Activated T-cell treated with anti-CD3 and anti-CD28 coated beads, Interleukin-2, amount 50 U/mL, for 4 hours (primary cell): ENCODE results near the gene SLC23A2. TPM values are rescaled to one million over a fixed set of nuclear protein-coding genes. Genes with fewer than 3 reads are reported as not detected.
A peak's percentile ranks its signal among the peaks of the same experiment; 100 is the strongest.

ENCODE experiments used
- ATAC-seq, 2 donors: fragments of 200-7000 bp; cut with Tn5 transposase; one replicate each; pipeline ENCODE4 v1.10.0; 2021
- DNase-seq: peaks from one replicate; pipeline ENCODE4 v3.0.0-alpha.2; 2020
- H3K27me3 Mint-ChIP-seq: one replicate; pipeline ENCODE4 v1.8.0; 2021; ENCODE audit warnings: low read depth, mixed read lengths
- H3K36me3 Mint-ChIP-seq: one replicate; pipeline ENCODE4 v1.8.0; 2022; ENCODE audit warnings: mixed read lengths; ENCODE audit not compliant: insufficient read depth
- H3K4me1 Mint-ChIP-seq: one replicate; pipeline ENCODE4 v1.8.0; 2021; ENCODE audit warnings: low read depth, mixed read lengths
- H3K4me3 Mint-ChIP-seq: one replicate; pipeline ENCODE4 v1.8.0; 2021; ENCODE audit warnings: mild to moderate bottlenecking, moderate library complexity, mixed read lengths
- H3K9me3 Mint-ChIP-seq: one replicate; pipeline ENCODE4 v1.8.0; 2021; ENCODE audit warnings: mixed read lengths
- total RNA-seq, 3 donors: library from RNA; stranded (reverse); gene quantifications; one replicate each; pipeline ENCODE4 v1.2.1, GENCODE V29; 2021

Gene SLC23A2
- total RNA-seq, 3 donors from 2014 or later: 19.6 to 25.9 (median 20.4) TPM

DNA sequence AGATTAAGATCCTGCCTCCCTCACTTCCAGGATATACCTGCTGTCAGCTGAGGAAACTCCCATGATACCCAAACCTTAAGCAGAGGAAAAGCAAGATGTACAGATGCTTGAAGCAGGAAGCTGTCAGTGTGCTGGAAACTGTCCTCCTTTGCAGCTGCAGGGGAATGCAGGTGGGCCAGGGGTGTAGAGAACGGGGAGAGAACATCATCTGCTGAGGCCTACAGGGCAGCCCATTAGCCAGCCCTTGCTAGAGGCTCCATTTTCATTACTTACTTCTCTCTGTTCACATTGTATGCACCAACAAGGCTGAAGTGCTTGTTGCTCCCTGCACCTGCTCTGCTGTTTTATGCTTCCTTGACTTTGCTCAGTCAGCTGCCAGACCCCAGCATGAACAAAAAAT is 160.5 kb downstream of the SLC23A2 start:
- H3K4me1 Mint-ChIP-seq: peaks cover 5% of the 10 kb centered on the region
- H3K9me3 Mint-ChIP-seq: peaks cover 3% of the 10 kb centered on the region
- H3K4me3 Mint-ChIP-seq: no peak overlapping the region
- no peaks in the 10 kb centered on the region for H3K27me3 Mint-ChIP-seq
- no peak for ATAC-seq
- no peak for DNase-seq
- H3K36me3 Mint-ChIP-seq: no peaks in the 10 kb centered on the region

GRCh38 chr20:4838526-4838925 is 162.8 kb downstream of the SLC23A2 start:
- Mint-ChIP-seq H3K27me3 (no peaks in the 10 kb centered on the region), H3K4me3 (no peak overlapping the region), H3K9me3 (peaks cover 3% of the 10 kb centered on the region), H3K4me1 (no peaks in the 10 kb centered on the region), H3K36me3 (no peaks in the 10 kb centered on the region)
- no peak for ATAC-seq
- no peak for DNase-seq

DNA sequence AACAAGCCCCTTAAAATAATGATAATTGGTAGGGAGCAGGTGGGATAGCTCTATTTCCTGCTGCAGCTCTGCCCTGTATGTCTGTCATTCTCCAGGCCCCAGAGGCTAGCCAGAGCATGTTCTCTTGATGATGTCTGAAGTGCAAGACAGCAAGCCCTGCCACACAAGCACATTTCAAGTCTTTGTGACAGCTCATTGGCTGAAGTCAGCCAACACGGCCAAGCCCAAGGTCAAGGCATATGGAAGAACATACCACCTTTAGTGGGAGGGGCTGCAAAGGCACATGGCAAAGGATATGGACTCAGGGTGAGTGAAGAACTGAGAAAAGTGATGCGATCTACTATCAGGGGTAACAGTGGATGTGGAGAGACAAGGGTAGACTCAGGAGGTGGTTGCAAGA is 163.6 kb downstream of the SLC23A2 start:
- ATAC-seq (no peak), DNase-seq (no peak)
- H3K9me3 Mint-ChIP-seq: peaks cover 3% of the 10 kb centered on the region
- H3K36me3 Mint-ChIP-seq: no peaks in the 10 kb centered on the region
- no peak overlapping the region for H3K4me3 Mint-ChIP-seq
- no peaks in the 10 kb centered on the region for H3K4me1 Mint-ChIP-seq
- H3K27me3 Mint-ChIP-seq: no peaks in the 10 kb centered on the region

- DNase-seq (no peak), ATAC-seq (no peak)
- H3K4me1 Mint-ChIP-seq: no peaks in the 10 kb centered on the region
- H3K27me3 Mint-ChIP-seq: no peaks in the 10 kb centered on the region
- H3K4me3 Mint-ChIP-seq: no peak overlapping the region
- H3K36me3 Mint-ChIP-seq: no peaks in the 10 kb centered on the region
- peaks cover 3% of the 10 kb centered on the region for H3K9me3 Mint-ChIP-seq
These were observed 164.4 kb downstream of the SLC23A2 start for GRCh38 chr20:4836935-4837334.

DNA sequence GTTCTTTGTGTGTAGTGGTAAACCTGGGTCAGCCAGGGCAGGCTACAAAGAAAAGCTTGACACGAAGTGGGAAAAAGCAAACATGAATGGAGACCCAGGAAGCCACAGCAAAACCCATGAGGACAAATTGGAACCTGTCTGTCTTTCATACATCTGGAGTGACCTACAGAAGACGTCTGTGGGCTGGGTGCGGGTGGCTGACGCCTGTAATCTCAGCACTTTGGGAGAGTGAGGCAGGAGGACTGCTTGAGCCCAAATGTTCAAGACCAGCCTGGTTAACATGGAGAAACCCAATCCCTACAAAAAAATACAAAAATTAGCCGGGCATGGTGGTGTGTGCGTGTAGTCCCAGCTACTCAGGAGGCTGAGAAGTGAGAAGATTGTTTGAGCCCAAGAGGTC is 164.8 kb downstream of the SLC23A2 start:
- Mint-ChIP-seq H3K4me1 (no peaks in the 10 kb centered on the region), H3K9me3 (peaks cover 3% of the 10 kb centered on the region), H3K27me3 (no peaks in the 10 kb centered on the region), H3K4me3 (no peak overlapping the region), H3K36me3 (no peaks in the 10 kb centered on the region)
- ATAC-seq (no peak), DNase-seq (no peak)

DNA sequence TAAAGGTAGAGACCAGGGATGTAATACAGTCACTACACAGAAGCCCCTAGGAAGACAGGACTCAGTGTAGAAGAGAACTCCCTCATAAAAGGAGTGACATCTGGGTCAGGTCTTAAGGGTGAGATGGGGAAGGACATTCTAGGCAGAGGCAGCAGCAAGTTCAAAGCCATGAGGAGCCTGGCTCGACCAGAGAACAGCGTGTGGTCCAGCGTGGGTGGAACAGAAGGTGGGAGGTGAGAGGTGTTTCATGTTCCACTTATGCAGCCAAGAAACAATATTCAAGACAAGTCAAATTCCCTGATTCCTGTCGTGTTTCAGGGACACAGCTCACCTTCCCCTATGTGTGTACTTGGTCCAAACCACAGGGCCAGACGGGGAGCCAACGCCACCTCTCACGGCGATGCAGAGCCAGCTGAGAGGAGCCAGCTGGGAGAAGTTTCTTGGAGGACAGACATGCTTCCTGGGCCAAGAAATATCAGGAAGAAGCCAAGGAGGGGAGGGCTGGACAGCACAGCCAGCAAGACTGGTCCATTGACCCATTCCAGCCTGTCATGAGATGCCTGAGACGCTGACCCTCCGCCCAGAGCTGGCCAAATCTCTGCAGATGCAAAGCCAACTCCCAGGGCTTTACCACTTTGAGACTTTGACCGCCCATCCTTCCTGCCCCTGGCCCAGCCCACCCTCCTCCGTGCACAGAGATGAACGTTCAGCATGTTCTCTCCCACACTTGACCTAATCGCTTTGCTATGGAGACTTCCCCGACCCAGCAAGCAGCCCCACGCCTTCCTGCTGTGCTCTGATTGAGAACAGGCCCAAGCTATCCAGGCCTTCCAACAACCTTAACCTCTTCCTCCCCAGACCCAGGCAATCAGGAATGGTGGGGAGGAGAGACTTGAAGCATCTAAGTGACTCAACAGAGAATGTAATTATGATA is 165.8 kb downstream of the SLC23A2 start:
- Mint-ChIP-seq H3K36me3 (no peaks in the 10 kb centered on the region), H3K4me1 (no peaks in the 10 kb centered on the region), H3K9me3 (peaks cover 3% of the 10 kb centered on the region), H3K27me3 (no peaks in the 10 kb centered on the region), H3K4me3 (no peak overlapping the region)
- ATAC-seq (no peak), DNase-seq (no peak)

GRCh38 chr20:4833074-4833728 is 168.1 kb downstream of the SLC23A2 start:
- Mint-ChIP-seq H3K27me3 (no peaks in the 10 kb centered on the region), H3K9me3 (no peaks in the 10 kb centered on the region), H3K36me3 (no peaks in the 10 kb centered on the region), H3K4me3 (no peak overlapping the region), H3K4me1 (no peaks in the 10 kb centered on the region)
- ATAC-seq (no peak), DNase-seq (no peak)

DNA sequence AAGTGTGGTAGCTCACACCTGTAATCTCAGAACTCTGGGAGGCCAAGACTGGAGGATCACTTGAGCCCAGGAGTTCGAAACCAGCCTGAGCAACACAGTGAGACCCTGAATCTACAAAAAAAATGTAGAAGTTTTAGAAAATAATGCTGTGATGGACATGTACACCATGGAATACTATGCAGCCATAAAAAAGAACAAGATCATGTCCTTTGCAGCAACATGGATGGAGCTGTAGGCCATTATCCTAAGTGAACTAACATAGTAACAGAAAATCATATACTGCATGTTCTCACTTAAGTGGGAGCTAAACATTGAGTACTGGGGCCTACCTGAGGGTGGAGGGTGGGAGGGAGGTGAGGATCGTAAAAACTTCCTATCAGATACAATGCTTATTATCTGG is 168.8 kb downstream of the SLC23A2 start:
- Mint-ChIP-seq H3K4me3 (no peak overlapping the region), H3K4me1 (no peaks in the 10 kb centered on the region), H3K9me3 (no peaks in the 10 kb centered on the region), H3K27me3 (no peaks in the 10 kb centered on the region), H3K36me3 (no peaks in the 10 kb centered on the region)
- ATAC-seq (no peak), DNase-seq (no peak)

DNA sequence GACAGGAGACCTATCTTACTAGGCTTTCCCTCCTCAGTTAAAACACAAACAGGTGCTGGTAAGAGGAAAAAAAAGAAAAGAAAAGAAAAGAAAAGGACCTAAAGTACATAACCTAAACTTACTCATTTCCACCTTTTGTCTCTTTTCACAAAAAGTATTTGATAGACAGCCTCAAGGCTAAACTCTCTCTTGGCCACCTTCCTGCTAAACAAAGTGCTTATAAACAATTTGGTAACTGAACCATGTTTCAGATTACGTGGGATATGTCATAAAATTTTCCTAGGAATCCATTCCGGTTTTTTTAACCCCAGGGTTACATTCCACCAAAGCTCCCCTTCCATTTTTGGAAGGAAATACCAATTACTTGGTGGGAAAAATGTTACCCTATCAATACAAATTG is 170.6 kb downstream of the SLC23A2 start:
- H3K36me3 Mint-ChIP-seq: no peaks in the 10 kb centered on the region
- ATAC-seq (no peak), DNase-seq (no peak)
- no peaks in the 10 kb centered on the region for H3K9me3 Mint-ChIP-seq
- H3K4me1 Mint-ChIP-seq: no peaks in the 10 kb centered on the region
- H3K27me3 Mint-ChIP-seq: no peaks in the 10 kb centered on the region
- no peak overlapping the region for H3K4me3 Mint-ChIP-seq

- Mint-ChIP-seq H3K36me3 (no peaks in the 10 kb centered on the region), H3K4me1 (no peaks in the 10 kb centered on the region), H3K27me3 (no peaks in the 10 kb centered on the region), H3K9me3 (no peaks in the 10 kb centered on the region), H3K4me3 (no peak overlapping the region)
- ATAC-seq (no peak), DNase-seq (no peak)
These were observed 171.1 kb downstream of the SLC23A2 start for GRCh38 chr20:4830259-4830658.

DNA sequence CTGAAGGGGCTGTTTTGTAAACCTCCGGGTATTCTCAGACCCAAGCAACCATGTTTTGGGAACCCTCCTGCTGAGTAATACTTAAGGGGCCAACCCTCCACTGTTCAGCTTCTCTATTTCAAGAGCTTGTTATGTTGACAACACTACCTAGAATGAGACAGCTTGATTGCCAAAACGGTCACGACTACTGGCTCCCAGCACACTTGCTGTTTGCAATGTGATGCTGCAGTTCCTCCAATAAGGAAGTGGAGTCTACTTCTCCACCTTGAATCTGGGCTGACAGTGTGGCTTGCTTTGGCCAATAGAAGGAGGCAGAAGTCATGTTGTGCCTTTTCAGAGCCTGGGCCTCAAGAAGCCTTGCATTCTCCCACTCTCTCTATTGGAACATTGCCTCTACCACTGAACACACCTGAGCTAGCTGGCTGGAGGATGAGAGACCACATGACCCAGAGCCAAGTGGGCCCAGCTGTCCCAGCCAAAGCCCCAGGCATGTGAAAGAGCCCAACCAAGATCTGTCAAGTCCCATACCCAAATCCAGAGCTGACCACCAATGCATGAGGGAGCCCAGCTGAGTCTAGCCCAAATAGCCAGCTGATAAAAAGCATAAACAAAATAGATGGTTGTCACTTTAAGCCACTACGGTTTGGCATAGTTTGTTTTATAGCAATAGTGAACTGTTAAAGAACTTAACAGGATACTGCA is 171.6 kb downstream of the SLC23A2 start:
- DNase-seq: no peak
- H3K9me3 Mint-ChIP-seq: no peaks in the 10 kb centered on the region
- no peak overlapping the region for H3K4me3 Mint-ChIP-seq
- no peak for ATAC-seq
- H3K36me3 Mint-ChIP-seq: no peaks in the 10 kb centered on the region
- no peaks in the 10 kb centered on the region for H3K27me3 Mint-ChIP-seq
- H3K4me1 Mint-ChIP-seq: no peaks in the 10 kb centered on the region

DNA sequence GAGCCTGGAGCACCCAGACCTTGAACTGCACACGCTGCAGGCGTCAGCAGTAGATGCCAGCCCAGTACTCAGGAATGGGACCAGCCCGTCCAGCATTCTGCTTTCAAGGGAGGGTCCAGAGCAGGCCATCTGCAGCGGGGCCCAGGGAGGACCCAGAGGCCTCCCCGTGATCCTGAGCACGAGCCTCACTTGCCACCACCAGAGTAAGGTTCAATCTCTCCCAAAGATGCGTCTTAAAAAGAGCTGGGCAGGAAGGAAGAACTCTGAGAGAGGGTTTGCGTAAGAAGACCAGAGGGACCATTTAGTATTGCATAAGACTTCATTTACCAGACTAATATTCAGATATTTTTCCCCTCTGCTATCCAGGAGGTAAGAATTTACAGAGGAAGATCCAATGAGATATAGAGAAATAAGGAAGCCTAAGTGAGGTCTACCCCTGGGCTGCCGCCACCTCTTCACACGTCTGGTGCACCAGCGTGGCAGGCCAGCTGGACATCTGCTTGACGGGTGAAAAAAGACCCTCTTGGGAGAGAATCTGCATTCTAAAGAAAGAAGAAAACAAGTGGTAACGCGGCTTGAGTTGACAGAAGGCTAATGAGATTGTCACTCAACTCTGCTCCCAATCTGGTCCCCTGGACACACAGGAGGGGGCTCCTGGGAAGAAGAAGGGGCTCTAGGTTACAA is 172.3 kb downstream of the SLC23A2 start:
- Mint-ChIP-seq H3K4me1 (peaks cover 2% of the 10 kb centered on the region), H3K9me3 (no peaks in the 10 kb centered on the region), H3K36me3 (no peaks in the 10 kb centered on the region), H3K27me3 (no peaks in the 10 kb centered on the region), H3K4me3 (no peak overlapping the region)
- no peak for ATAC-seq
- no peak for DNase-seq

- no peak for DNase-seq
These were observed 179.7 kb downstream of the SLC23A2 start for GRCh38 chr20:4821590-4821989.

GRCh38 chr20:4820806-4821518 is 180.3 kb downstream of the SLC23A2 start:
- H3K9me3 Mint-ChIP-seq: no peaks in the 10 kb centered on the region
- peak overlapping the region; percentile 82 for H3K4me3 Mint-ChIP-seq
- ATAC-seq (no peak), DNase-seq (no peak)
- peaks cover 17% of the 10 kb centered on the region for H3K36me3 Mint-ChIP-seq
- H3K4me1 Mint-ChIP-seq: peaks cover 37% of the 10 kb centered on the region
- no peaks in the 10 kb centered on the region for H3K27me3 Mint-ChIP-seq

More at GRCh38 chr20:4821590-4821989, 179.7 kb downstream of the SLC23A2 start:
- Mint-ChIP-seq H3K36me3 (peaks cover 17% of the 10 kb centered on the region), H3K9me3 (no peaks in the 10 kb centered on the region), H3K4me3 (peak overlapping the region; percentile 82), H3K27me3 (no peaks in the 10 kb centered on the region), H3K4me1 (peaks cover 34% of the 10 kb centered on the region)
- no peak for ATAC-seq
